CD8-positive, alpha-beta memory T cell (primary cell): ENCODE measurements around the gene ECHDC3. TPM values are rescaled to one million over a fixed set of nuclear protein-coding genes. Genes with fewer than 3 reads are reported as not detected.
A peak's percentile ranks its signal among the peaks of the same experiment; 100 is the strongest.

Source experiments
- CTCF ChIA-PET: fragments of 350-600 bp; sonication (Branson Sonifier 250); formaldehyde crosslinking; loops from one replicate; lab custom pipeline; 2021; ENCODE audit warnings: antibody characterized with exemption; lab: Charles Lee
- POLR2A ChIA-PET: fragments of 350-600 bp; sonication (Branson Sonifier 250); formaldehyde crosslinking; loops from one replicate; lab custom pipeline; 2021; ENCODE audit warnings: antibody characterized with exemption; lab: Charles Lee
- DNase-seq, 5 donors: peaks; one replicate each; pipeline versions ENCODE4 v3.0.0 to v3.0.0-alpha.2; 2020 to 2022; ENCODE audit warnings: mixed read lengths in 1 of 5
- H3K27ac ChIP-seq: one replicate; pipeline ENCODE4 v1.7.0; 2013; ENCODE audit warnings: low read depth, mild to moderate bottlenecking, low read length, moderate library complexity
- H3K27me3 ChIP-seq: 2 replicates; pipeline ENCODE4 v1.7.0; 2013; ENCODE audit warnings: low read length, mild to moderate bottlenecking; ENCODE audit not compliant: insufficient read depth, poor library complexity, severe bottlenecking
- H3K36me3 ChIP-seq: 2 replicates; pipeline ENCODE4 v1.7.0; 2013; ENCODE audit warnings: mild to moderate bottlenecking, low read length, moderate library complexity; ENCODE audit not compliant: insufficient read depth
- H3K4me1 ChIP-seq: 2 replicates; pipeline ENCODE4 v1.7.0; 2013; ENCODE audit warnings: mild to moderate bottlenecking, low read length, moderate library complexity; ENCODE audit not compliant: insufficient read depth
- H3K4me3 ChIP-seq: 2 replicates; pipeline ENCODE4 v1.7.0; 2013; ENCODE audit warnings: mild to moderate bottlenecking, low read length
- H3K9me3 ChIP-seq: 2 replicates; pipeline ENCODE4 v1.7.0; 2013; ENCODE audit warnings: mild to moderate bottlenecking, low read length
- H3K27ac Mint-ChIP-seq, 8 donors: one replicate each; pipeline ENCODE4 v1.8.0; 2020 to 2021; ENCODE audit warnings: mixed read lengths in 8 of 8, mild to moderate bottlenecking in 6 of 8, inconsistent platforms in 3 of 8, moderate library complexity in 3 of 8
- H3K27me3 Mint-ChIP-seq, 2 donors: one replicate each; pipeline ENCODE4 v1.8.0; 2020 to 2021; ENCODE audit warnings: mixed read lengths in 2 of 2, mild to moderate bottlenecking in 1 of 2, moderate library complexity in 1 of 2
- H3K36me3 Mint-ChIP-seq, 3 donors: one replicate each; pipeline ENCODE4 v1.8.0; 2020 to 2021; ENCODE audit warnings: mixed read lengths in 3 of 3, inconsistent platforms in 1 of 3, mild to moderate bottlenecking in 1 of 3
- H3K4me1 Mint-ChIP-seq, 3 donors: one replicate each; pipeline ENCODE4 v1.8.0; 2020 to 2021; ENCODE audit warnings: mixed read lengths in 3 of 3, inconsistent platforms in 1 of 3, mild to moderate bottlenecking in 1 of 3
- H3K4me3 Mint-ChIP-seq, 7 donors: one replicate each; pipeline ENCODE4 v1.8.0; 2020 to 2021; ENCODE audit warnings: mixed read lengths in 7 of 7, mild to moderate bottlenecking in 6 of 7, moderate library complexity in 4 of 7, inconsistent platforms in 2 of 7
- H3K9me3 Mint-ChIP-seq, 5 donors: one replicate each; pipeline ENCODE4 v1.8.0; 2020 to 2022; ENCODE audit warnings: mixed read lengths in 5 of 5, mild to moderate bottlenecking in 3 of 5, moderate library complexity in 2 of 5, inconsistent platforms in 1 of 5
- polyA plus RNA-seq: library from polyadenylated mRNA; unstranded; fragments of 300-500 nt; fragmentation: Illumina TruSeq; gene quantifications from one replicate; pipeline ENCODE4 v1.2.3, GENCODE V29; 2021
- total RNA-seq, 2 experiments: library from RNA; stranded (reverse); gene quantifications; one replicate each; pipeline ENCODE4 v1.2.3, GENCODE V29; 2021

The ECHDC3 gene
- total and polyA plus RNA-seq, 3 experiments from 2014 or later = 0.58 to 0.77 (median 0.71) TPM

DNA sequence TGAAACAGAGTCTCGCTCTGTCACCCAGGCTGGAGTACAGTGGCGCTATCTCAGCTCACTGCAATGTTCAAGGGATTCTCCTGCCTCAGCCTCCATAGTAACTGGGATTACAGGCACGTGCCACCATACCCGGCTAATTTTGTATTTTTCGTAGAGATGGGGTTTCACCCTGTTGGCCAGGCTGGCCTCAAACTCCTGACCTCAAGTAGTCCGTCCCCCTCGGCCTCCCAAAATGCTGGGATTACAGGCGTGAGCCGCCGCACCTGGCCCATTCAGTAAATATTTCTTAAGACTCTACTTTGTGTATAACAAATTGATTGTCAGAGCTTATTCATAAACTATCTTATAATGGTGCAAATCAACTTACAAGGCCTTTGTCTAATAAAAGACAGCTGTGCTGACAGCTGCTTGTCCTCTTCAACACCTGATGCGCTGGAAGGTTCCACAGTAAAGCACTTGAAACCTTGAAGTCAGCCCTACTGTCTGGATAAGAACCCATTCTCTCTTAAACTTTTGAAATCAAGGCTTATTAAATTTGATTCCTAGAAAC lies 14.7 kb downstream of the ECHDC3 start:
- H3K4me3 ChIP-seq = no peak overlapping the region
- no peaks in the 10 kb centered on the region for H3K9me3 Mint-ChIP-seq
- ChIA-PET CTCF (interaction anchor here (1.3 to 3.4 kb wide), 9 partner anchors 12 to 645 kb away, joined by 3 to 44 read pairs (median 5); no protein-coding TSS in a partner anchor), POLR2A (interaction anchor here (1.1 kb wide), 1 partner anchor 32 kb away, joined by 3 read pairs; no protein-coding TSS in a partner anchor)
- H3K4me1 ChIP-seq = no peaks in the 10 kb centered on the region
- H3K36me3 Mint-ChIP-seq = no peaks in the 10 kb centered on the region
- no peaks in the 10 kb centered on the region for H3K36me3 ChIP-seq
- H3K4me3 Mint-ChIP-seq = no peak overlapping the region
- no peak for DNase-seq
- no peak overlapping the region for H3K27ac ChIP-seq
- H3K27ac Mint-ChIP-seq = no peak overlapping the region
- peaks cover 0 to 3% (median 3%) of the 10 kb centered on the region in 3 donors for H3K4me1 Mint-ChIP-seq
- no peaks in the 10 kb centered on the region for H3K27me3 ChIP-seq
- H3K27me3 Mint-ChIP-seq = peaks cover under 1 to 5% of the 10 kb centered on the region in 2 donors
- no peaks in the 10 kb centered on the region for H3K9me3 ChIP-seq

DNA sequence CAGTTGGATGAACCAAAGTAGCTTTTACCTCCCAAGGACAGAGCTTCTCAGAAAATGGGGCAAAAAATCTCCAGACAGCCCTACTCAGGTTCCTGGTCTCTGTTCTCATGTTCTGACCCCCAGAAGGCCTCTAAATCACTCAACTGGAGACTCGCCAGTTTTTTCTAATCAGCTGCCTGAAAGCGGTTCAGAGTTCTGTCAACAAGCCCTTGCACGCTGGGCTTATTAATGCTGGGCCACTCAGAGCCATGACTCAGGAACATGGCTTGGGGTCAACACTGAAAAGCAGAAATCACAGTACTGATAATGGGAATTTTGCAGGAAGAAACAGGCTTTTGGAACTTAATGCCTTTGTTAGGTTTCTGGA lies 15.3 kb downstream of the ECHDC3 start:
- Histone ChIP-seq H3K9me3 (no peaks in the 10 kb centered on the region), H3K36me3 (no peaks in the 10 kb centered on the region), H3K27me3 (no peaks in the 10 kb centered on the region), H3K4me1 (no peaks in the 10 kb centered on the region), H3K4me3 (no peak overlapping the region), H3K27ac (no peak overlapping the region)
- H3K36me3 Mint-ChIP-seq = no peaks in the 10 kb centered on the region
- CTCF ChIA-PET = interaction anchor here (0.7 to 3.4 kb wide), 21 partner anchors 9 to 645 kb away, joined by 3 to 44 read pairs (median 4); partner anchors contain the start of gene USP6NL
- H3K4me1 Mint-ChIP-seq = peaks cover 0 to 3% (median 3%) of the 10 kb centered on the region in 3 donors
- POLR2A ChIA-PET = interaction anchor here (1.1 kb wide), 1 partner anchor 32 kb away, joined by 3 read pairs; no protein-coding TSS in a partner anchor
- no peak overlapping the region for H3K4me3 Mint-ChIP-seq
- H3K27ac Mint-ChIP-seq = no peak overlapping the region
- DNase-seq = no peak
- no peaks in the 10 kb centered on the region for H3K9me3 Mint-ChIP-seq
- H3K27me3 Mint-ChIP-seq = peaks cover 4 to 7% of the 10 kb centered on the region in 2 donors

DNA sequence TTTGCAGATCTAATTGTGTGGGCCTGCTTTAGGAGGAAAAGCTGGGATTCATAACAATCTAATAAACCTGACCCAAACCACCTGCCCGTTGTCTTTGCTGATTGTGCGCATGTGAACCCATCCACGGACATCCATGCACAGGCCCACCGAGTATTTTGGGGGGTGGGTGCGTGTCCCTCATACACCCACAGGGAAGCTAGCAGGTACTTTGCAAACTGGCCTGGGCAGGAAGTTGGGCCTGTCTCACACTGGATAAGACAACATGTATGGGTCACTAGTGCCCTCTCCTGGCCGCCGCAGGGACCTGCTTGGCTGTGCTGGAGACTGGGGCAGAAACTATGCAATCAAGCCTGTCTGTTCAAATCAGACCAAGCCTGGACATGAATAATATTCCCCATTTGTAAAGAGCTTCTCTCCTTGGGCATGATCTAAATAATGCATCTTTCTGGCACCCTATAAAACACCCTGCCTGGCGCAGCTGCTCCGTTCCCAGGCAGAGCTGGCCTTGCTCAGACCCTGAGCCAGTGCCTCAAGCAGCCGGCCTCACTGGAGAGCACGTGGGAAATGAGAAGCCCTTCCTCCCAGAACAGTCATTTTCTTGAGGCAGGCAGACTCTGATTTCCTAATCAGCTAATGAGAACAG lies 15.8 kb downstream of the ECHDC3 start:
- Histone ChIP-seq H3K36me3 (no peaks in the 10 kb centered on the region), H3K4me1 (no peaks in the 10 kb centered on the region), H3K27me3 (no peaks in the 10 kb centered on the region), H3K9me3 (no peaks in the 10 kb centered on the region), H3K4me3 (no peak overlapping the region), H3K27ac (no peak overlapping the region)
- Mint-ChIP-seq H3K4me1 (peaks cover 0 to 3% (median 3%) of the 10 kb centered on the region in 3 donors), H3K27me3 (peaks cover 4 to 9% of the 10 kb centered on the region in 2 donors), H3K36me3 (no peaks in the 10 kb centered on the region), H3K4me3 (no peak overlapping the region), H3K27ac (peak overlapping the region in 1 of 8 donors; percentile 29), H3K9me3 (no peaks in the 10 kb centered on the region)
- ChIA-PET POLR2A (interaction anchor here (1.1 kb wide), 1 partner anchor 33 kb away, joined by 3 read pairs; no protein-coding TSS in a partner anchor), CTCF (interaction anchor here (0.7 to 3.4 kb wide), 23 partner anchors 10 to 646 kb away, joined by 3 to 44 read pairs (median 4); partner anchors contain the start of gene USP6NL)
- DNase-seq = peak; percentile 61 to 85 (median 68)

DNA sequence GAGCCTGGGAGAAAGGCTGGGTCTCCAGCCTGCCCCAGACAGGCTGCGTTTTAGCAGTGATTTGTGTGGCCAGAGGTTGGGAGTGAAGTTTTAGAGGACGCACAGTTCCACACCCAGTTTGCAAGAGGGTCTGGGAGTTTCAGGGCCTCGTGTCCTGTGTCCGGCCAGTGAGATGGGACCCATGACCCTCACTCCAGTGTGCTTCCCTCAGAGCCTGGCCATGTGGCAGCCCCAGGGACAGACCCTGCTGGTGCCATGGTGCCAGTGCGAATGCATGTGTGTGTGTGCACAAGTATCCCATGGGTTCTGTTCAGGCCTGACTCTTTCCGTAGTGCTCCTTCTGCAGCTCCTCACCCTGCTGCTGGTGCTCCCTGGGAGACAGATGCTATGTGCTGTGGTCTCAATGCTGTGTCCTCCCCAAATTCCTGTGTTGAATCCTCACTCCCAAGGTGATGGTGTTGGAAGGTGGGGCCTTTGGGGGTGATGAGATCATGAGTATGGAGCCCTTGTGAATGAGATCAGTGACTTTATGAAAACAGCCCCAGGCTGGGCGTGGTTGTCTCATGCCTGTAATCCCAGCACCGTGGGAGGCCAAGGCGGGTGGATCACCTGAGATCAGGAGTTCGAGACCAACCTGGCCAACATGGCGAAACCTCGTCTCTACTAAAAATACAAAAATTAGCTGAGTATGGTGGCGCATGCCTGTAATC lies 16.5 kb downstream of the ECHDC3 start:
- CTCF ChIA-PET = interaction anchor here (0.7 to 3.4 kb wide), 16 partner anchors 10 to 646 kb away, joined by 3 to 44 read pairs (median 5); partner anchors contain the start of gene USP6NL
- H3K4me3 Mint-ChIP-seq = no peak overlapping the region

GRCh38 chr10:11759347-11759746 lies 17.2 kb downstream of the ECHDC3 start:
- Mint-ChIP-seq H3K4me1 (peaks cover 0 to 3% (median 3%) of the 10 kb centered on the region in 3 donors), H3K27me3 (peaks cover 4 to 10% of the 10 kb centered on the region in 2 donors), H3K4me3 (no peak overlapping the region), H3K36me3 (no peaks in the 10 kb centered on the region), H3K27ac (no peak overlapping the region), H3K9me3 (no peaks in the 10 kb centered on the region)
- no peaks in the 10 kb centered on the region for H3K36me3 ChIP-seq
- DNase-seq = no peak
- POLR2A ChIA-PET = no interaction called here
- no peaks in the 10 kb centered on the region for H3K27me3 ChIP-seq
- H3K9me3 ChIP-seq = no peaks in the 10 kb centered on the region
- no peak overlapping the region for H3K27ac ChIP-seq
- CTCF ChIA-PET = interaction anchor here (0.7 to 3.4 kb wide), 2 partner anchors 245 to 256 kb away, joined by 5 to 44 read pairs; no protein-coding TSS in a partner anchor
- no peak overlapping the region for H3K4me3 ChIP-seq
- no peaks in the 10 kb centered on the region for H3K4me1 ChIP-seq

More for the DNA sequence above, 16.5 kb downstream of the ECHDC3 start:
- DNase-seq = no peak
- POLR2A ChIA-PET = no interaction called here
- H3K9me3 Mint-ChIP-seq = no peaks in the 10 kb centered on the region
- Histone ChIP-seq H3K4me1 (no peaks in the 10 kb centered on the region), H3K27ac (no peak overlapping the region), H3K4me3 (no peak overlapping the region), H3K27me3 (no peaks in the 10 kb centered on the region), H3K9me3 (no peaks in the 10 kb centered on the region), H3K36me3 (no peaks in the 10 kb centered on the region)
- H3K27me3 Mint-ChIP-seq = peaks cover 4 to 10% of the 10 kb centered on the region in 2 donors
- no peak overlapping the region for H3K27ac Mint-ChIP-seq
- H3K36me3 Mint-ChIP-seq = no peaks in the 10 kb centered on the region
- H3K4me1 Mint-ChIP-seq = peaks cover 0 to 3% (median 3%) of the 10 kb centered on the region in 3 donors

DNA sequence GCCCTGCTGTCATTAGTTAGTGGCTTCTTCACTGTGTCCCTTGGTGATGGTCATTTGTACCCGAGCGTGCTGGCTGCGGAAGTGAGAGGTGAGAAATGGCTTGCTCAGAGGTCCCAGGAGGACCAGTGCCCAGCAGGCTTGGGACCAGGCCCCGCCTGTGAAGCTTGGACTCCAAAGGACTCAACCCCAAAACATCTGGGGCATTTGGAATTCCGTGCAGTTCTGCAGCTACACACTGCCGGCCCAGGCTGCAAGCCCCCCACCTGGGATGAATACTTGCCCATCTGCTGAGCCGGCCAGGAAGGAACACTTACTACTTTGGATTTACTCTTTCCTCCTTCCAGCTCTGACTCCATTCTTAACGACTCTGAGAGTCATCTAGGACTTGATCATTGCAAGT lies 18.0 kb downstream of the ECHDC3 start:
- Histone ChIP-seq H3K4me3 (no peak overlapping the region), H3K36me3 (no peaks in the 10 kb centered on the region), H3K27ac (no peak overlapping the region), H3K27me3 (no peaks in the 10 kb centered on the region), H3K9me3 (no peaks in the 10 kb centered on the region), H3K4me1 (no peaks in the 10 kb centered on the region)
- Mint-ChIP-seq H3K9me3 (no peaks in the 10 kb centered on the region), H3K4me1 (peaks cover 0 to 3% (median 3%) of the 10 kb centered on the region in 3 donors), H3K4me3 (no peak overlapping the region), H3K27me3 (peaks cover 10 to 11% of the 10 kb centered on the region in 2 donors), H3K27ac (no peak overlapping the region), H3K36me3 (no peaks in the 10 kb centered on the region)
- ChIA-PET POLR2A (no interaction called here), CTCF (interaction anchor here (1.1 to 3.4 kb wide), 2 partner anchors 11 to 245 kb away, joined by 4 to 44 read pairs; no protein-coding TSS in a partner anchor)
- no peak for DNase-seq

GRCh38 chr10:11760861-11761260 lies 18.7 kb downstream of the ECHDC3 start:
- DNase-seq = no peak
- H3K4me1 ChIP-seq = no peaks in the 10 kb centered on the region
- no peaks in the 10 kb centered on the region for H3K9me3 ChIP-seq
- H3K27me3 Mint-ChIP-seq = peaks cover 10 to 11% of the 10 kb centered on the region in 2 donors
- H3K27me3 ChIP-seq = no peaks in the 10 kb centered on the region
- H3K9me3 Mint-ChIP-seq = no peaks in the 10 kb centered on the region
- H3K4me3 ChIP-seq = no peak overlapping the region
- no peak overlapping the region for H3K4me3 Mint-ChIP-seq
- ChIA-PET POLR2A (no interaction called here), CTCF (interaction anchor here (1.1 to 1.3 kb wide), 2 partner anchors 11 to 246 kb away, joined by 3 to 4 read pairs; no protein-coding TSS in a partner anchor)
- H3K27ac Mint-ChIP-seq = no peak overlapping the region
- no peaks in the 10 kb centered on the region for H3K36me3 Mint-ChIP-seq
- H3K36me3 ChIP-seq = no peaks in the 10 kb centered on the region
- H3K4me1 Mint-ChIP-seq = peaks cover 0 to 3% (median 3%) of the 10 kb centered on the region in 3 donors
- H3K27ac ChIP-seq = no peak overlapping the region
